ENCODE results near the gene PDZD2.

The PDZD2 gene

DNA sequence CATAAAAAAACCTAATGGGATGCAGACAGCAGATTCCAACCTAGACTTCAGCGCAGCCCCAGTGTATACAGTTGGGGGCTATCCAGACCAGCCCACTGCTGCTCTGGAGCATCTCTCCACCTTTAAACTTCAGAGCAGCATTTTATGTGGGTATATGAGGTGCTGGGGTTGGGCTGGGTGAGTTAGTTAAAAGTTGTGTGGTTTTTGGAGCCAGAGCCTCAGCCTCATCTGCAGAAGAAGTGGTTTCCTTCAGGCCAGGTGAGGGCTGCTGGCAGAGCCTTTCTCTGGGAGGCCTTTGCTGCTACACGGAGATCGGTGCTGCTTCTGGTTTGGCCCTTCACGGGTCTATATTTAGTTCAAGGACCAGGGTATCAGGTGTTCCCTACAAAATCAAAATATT, 228.3 kb downstream of the PDZD2 start:
- no peak for DNase-seq (ENCODE audit: low read depth in 2 of 2)

DNA sequence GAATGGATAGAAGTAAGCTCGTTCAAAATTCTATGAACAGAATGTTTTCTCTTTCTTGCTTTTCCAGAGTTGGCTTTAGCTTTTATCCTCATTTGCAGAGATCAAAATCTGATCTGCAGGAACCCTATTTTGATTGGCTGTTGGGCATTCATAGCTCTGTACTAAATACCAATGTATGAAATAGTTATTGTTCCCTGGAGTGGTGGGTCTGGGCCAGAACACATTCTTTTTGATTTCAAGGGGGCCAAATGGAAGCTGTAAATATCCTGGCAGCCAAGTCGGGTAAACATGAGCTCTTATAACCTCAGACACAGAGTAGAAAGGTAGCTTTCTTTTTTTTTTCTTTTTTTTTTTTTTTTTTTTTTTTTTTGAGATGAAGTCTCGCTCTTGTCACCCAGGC, 241.5 kb downstream of the PDZD2 start:
- no peak for DNase-seq (ENCODE audit: low read depth in 2 of 2)

DNA sequence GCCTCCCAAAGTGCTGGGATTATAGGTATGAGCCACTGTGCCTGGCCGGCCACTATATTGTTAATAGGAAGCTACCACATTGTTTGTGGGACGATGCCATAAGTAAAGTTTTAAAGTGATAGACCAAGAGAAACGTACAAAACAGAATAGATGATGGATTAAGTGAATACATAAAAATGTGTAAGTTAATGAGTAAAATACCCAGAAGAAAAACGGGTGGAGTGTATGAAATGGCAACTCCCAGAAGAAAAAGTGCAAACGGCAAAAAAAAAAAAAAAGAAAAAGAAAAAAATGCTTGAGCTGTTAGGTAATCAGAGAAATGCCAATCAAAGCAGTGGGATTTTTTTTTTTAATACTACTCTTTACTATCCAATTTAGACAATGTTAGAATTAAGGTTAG, 246.0 kb downstream of the PDZD2 start:
- no peak for DNase-seq (ENCODE audit: low read depth in 2 of 2)

DNA sequence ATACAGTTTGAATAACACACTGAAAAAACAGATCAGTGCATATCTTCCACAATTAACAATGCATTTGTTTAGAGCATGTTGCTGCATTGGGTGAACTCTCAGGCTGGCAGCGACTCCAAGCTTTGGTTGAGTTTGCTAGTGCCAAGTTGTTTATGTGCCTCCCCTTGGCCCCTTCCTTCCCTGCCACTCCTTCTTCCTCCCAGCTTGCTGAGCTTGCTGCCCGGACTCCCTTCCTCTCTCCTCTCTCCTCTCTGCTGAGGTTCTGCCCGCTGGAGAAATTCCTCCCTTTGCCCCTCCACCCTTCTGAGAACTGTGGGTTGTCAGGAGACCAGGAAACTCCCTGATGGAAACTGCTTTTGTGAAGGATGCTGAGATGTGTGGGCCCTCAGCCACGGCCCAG, 247.3 kb downstream of the PDZD2 start:
- no peak for DNase-seq (ENCODE audit: low read depth in 2 of 2)

DNA sequence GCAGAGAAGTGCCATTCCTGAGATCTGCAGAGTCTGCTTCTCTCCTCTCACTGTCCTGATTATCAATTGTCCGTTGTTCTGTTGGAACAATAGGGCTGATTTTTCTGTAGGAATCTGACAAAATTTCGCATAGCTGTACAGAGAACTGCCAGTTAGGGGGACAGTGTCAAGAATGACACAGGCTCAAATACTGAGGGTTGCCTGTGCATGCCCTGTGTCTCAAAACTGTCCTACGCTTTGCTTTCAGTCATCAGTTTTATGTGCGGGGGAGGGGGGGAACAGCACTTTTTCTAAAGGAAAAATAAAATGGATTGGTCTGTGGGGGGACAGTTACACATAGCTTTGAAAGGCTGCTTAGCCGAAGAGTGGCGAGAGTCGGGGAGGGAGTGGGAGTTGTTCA, 248.6 kb downstream of the PDZD2 start:
- DNase-seq (ENCODE audit: low read depth in 2 of 2) = no peak

DNA sequence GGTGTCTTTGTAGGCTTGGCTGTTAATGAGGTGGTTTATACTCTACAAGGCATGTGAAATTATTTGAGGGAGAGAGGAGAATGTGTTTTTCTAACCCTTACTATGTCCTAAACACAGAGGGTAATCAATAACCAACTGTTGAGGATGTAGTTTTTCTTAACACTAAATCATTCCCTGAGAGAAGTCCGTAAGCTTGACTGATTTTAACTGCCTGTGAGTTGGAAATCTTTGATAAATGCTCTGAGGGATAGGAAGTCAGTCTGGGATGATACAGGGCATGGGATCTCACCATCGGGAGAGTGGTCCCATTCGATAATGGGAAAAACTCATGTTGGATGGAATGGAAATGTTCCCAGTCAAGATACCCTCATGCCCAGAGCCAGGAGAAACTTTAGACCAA, 249.6 kb downstream of the PDZD2 start:
- DNase-seq (ENCODE audit: low read depth in 2 of 2) = no peak

DNA sequence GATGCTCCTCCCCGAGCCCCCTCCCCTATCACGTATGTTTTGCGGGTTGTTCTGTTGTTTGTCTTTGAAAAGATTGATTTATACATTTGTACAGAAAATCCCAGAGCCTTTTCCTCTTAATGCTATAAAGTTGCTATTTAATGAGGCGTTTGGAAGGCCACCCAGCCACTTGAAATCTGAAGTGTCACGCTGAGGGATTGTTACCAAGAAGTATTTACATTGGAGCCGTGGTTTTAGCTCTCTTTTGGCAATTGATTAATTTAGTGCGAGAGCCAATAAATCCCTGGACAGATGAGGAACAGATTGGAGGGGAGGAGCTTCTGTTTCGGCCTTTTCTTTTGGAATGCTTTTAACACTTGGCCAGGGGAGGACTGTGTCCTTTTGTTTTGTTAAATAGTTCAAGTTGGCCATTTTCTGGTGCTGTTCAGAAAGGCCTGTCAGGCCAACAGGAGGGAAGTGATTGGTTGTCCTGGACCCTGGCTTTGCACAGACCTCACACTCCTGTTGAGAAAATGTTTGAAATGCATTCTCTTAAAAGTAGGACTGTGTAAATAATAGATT, 250.2 kb downstream of the PDZD2 start:
- no peak for DNase-seq (ENCODE audit: low read depth in 2 of 2)

DNA sequence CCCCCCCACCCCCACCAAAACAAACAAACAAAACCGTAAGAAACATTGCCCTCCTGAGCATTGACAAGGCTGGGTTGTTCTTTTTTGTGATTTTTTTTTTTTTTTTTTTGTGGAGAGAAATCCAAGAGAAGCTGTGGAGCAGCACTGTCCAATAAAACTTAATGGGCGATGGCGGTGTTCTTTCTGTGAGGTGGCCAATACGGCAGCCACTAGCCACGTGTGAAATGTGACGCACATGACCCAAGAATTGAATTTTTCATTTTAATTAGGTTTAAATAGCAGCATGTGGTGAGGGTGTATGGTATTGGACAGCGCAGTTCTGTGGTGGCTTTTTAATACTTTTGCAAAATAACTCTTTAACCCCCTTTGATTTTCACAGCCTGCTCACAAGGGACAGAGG, 251.1 kb downstream of the PDZD2 start:
- DNase-seq (ENCODE audit: low read depth in 2 of 2) = no peak

DNA sequence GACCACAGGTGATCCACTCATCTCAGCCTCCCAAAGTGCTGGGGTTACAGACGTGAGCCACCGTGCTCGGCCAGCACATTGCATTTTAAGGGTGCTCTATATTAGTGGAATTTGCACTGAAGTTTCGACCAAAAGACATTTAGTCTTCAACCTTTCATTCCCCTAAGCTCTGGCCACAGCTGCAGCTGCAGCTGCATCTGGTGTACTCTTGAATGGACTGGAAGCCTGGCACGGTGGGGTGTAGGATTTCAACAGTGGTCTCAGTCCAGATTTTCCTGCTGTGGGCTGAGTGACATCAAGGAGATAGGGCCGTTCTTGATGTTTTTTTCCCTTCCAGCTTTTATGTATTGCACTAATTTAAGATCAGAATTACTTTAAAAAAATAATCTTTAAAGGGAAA, 255.2 kb downstream of the PDZD2 start:
- no peak for DNase-seq (ENCODE audit: low read depth in 2 of 2)

DNA sequence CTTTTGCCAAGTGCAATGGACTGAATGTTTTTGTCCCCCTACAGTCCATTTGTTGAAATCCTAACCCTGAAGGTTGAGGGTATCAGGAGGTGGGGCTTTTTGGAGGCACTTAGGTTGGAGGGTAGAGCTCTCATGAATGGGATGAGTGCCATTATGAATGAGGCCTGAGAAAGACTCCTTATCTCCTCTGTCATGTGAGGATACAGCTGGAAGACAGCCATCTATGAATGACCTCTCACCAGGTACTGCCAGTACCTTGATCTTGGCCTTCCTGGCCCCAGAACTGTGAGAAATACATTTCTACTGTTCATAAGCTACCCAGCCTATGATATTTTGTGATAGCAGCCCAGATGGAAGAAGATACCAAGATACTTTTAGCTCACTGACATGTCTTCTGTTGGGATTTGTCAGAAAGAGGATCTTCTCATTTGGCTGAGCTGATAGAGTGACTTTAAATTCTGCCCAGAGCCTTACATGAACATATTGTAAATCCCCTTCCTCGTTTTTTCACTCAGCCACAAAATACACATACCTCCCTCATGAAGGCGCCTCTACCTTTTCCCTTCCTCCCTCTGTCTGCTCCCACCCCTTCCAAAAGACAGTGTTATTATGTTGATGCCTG, 256.4 kb downstream of the PDZD2 start:
- no peak for DNase-seq (ENCODE audit: low read depth in 2 of 2)

DNA sequence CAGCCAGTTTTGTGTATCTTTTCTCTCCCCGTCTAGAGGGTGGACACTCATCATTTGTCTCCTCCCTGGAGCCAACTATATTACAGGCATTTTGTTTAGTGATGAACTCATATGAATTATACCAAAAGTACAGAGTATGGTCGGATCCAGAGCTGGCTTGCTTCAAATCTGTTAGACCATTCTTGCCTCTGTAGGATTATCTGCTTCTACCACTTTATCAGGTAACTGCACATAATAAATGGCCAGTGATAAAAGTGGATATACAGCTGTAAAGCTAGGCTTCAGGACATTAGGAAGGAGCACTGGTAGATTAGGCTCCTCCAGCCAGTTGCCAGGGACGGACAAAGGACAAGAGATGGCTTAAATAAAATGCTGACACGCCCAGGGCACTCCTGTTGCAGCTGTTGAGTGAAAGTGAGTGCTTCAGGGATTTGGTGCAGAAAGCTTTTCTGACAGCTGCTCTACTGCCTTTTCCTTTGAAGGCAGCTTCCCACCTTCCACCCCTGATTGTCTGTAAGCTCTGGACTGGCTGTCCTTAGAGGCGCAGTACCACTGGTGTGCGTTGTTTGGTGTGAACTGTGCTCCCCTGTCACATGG, 259.2 kb downstream of the PDZD2 start:
- DNase-seq (ENCODE audit: low read depth in 2 of 2) = no peak

DNA sequence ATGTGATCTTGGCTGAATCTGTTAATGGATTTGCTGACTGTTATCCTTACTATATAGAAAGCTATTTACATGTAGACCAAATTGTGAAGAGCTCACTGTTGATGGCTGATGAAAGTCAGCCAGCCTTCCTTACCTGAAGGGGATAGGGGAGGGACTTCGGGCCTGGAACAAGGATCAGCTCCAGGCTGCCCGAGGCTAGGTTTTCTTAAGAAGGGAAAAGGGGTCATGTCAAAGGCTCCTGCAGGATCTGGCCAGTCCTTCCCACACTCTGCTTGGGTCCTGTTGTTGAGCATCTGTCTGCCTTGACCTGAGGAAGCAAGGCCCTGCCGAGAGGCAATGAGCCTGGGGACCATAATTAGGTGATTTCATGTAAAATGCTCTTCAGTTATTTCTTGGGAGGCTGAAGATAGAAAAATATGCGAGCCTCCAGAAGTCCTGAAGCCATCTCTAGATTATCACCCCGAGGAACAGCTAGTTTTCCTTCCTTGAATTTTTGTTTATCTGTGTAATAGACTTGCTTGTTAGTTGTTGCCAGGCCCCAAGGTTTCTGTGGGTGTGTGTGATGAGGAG, 261.4 kb downstream of the PDZD2 start:
- DNase-seq (ENCODE audit: low read depth in 2 of 2) = no peak

DNA sequence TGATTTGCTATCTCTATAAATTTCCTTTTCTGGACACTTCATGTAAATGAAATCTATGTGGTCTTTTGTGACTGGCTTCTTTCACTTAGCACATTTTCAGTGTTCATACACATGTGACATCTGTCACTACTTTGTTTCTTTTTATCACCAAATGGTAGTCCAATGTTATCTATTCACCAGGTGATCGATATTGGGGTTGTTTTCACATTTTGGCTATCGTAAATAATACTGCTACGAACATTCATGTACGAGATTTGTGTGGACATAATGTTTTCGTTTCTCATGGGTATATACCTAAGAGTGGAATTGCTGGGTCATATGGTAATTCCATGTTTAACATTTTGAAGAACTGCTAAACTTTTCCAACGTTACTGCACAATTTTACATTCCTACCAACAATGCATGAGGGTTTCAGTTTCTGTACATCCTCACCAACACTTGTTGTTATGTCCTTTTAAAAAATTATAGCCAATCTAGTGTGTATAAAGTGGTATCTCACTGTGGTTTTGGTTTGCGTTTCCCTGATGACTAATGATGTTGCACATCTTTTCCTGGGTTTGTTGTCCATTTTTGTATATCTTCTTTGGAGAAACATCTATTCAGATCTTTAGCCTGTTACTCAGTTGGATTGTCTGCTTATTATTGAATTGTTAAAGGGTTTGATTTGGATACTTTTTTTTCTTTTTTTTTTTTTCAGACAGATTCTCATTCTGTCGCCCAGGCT, 263.0 kb downstream of the PDZD2 start:
- no peak for DNase-seq (ENCODE audit: low read depth in 2 of 2)

DNA sequence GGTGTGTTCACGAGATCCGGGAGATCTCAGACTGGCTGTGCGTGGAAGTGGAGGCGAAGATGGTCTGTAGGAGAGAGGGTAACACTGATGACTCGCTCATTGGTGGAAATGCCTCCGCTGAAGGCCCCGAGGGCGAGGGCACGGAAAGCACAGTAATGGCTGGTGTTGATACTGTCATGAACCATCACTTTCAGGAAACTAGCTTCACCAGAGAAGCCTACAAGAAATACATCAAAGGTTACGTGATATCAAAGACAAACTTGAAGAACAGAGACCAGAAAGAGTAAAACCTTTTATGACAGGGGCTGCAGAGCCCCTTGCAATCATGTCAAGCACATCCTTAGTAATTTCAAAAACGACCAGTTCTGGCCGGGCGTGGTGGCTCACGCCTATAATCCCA, 269.5 kb downstream of the PDZD2 start:
- no peak for DNase-seq (ENCODE audit: low read depth in 2 of 2)

DNA sequence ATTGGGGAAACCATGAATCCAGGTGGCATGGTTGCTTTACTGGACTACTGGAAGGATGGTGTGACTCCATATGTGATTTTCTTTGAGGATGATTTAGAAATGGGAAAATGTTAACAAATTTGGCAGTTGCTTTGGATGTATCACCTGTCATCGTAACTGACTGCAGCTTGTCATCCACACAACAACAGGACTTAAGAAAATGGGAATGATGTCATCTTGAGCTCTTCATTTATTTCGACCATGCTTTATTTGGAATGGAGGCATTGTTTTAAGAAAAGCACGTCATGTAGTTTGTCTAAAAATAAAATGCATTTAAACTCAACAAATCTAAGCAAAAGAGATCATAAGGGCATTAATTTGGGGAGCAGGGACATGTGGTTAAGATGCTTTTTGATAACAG, 270.1 kb downstream of the PDZD2 start:
- no peak for DNase-seq (ENCODE audit: low read depth in 2 of 2)

DNA sequence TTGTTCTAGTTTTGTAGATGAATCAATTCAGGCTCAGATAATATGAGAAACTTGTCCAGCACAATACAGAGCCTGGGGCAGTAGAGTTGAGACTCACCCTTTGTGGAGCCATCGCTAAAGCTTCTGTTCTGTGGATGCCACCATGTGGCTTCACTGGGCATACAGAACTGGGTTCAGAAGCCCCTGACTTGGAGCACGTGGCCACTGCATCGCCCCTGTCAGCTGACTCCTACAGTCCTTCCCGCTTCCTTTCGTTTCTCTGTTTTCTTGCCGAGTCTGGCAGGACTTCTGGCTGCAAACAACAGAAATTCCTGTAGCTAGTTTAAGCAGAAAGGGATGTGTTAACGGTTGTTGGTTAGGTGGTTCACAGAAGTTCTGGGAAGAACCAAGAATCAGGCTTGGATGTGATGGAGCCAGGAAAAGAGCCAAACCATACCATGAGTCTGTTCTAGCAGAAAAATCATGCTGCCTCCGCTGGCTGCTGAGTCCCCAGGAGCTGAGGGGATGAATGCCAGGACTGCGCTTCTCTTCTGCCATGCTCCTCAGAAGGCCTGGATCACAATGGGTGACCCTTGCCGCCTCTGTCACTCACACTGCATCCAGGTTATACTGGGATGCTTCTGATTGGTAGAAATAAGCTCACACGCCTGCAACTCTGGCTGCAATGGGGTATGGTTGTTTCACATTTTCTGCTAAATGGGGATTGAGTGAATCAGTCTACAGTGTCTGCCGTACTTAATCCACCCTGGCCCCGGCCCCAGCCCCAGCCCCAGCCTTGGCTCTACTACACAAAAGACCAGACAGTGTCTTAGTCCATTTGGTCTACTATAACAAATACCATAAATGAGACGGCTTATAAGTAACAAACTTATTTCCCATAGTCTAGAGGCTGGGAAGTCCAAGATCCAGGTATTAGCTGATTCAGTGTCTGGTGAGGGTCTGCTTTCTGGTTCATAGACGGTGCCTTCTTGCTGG, 272.6 kb downstream of the PDZD2 start:
- no peak for DNase-seq (ENCODE audit: low read depth in 2 of 2)

DNA sequence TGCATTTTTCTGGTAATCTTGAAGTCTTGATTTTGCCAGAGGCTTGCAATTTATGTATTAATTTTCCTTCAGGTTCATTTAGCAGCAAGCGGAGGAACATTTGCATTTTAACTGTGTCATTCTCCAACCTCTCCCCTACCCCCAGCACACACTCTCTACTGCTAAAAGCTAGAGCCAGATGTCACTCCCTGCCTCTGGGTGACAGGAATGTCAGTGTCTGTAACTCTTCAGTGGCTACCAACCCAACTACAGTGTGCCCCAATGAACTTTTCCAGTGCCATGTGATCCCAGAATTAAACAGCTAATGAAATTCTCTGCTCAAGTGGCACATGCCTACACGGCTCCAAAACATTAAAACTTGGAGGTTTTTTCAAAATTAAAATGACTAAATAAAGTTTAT, 274.9 kb downstream of the PDZD2 start:
- no peak for DNase-seq (ENCODE audit: low read depth in 2 of 2)

DNA sequence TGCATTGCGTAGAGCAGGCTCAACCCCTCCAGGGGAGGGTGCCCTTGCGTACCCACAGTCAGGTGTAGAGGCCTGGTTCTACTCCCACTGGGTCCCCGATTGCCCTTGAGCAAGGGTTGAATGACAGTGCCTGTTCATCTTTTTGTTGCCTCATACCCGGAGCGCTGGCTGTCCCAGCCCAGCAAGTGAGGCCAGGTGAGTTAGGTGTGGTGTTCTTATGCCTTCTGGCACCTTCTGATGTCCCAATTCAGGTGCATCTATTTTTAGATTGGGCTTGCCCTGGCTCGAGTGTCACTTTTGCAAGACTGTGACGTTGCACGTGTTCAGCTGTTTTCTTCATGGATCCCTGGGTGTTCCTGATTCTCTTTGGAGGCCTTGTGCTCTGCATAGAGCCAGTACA, 277.4 kb downstream of the PDZD2 start:
- DNase-seq (ENCODE audit: low read depth in 2 of 2) = no peak

DNA sequence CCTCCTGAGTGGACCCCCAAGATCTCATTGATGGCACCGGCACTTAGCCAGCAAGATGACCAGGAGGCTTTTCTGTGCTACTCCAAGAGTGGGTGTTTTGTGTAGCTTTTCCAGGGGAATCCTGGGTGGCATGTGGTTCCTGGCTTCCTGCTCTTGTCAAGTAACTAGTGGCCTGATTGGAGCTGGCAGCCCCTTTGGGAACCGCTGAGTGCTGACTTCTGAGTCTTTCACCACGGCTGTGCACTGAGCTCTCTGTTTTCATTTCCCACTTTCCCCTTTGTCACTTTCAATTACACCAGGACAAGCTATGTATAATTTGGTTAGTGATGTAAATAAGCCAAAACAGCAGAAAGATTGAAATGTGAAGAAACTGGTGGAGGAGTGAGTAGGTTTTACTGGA, 279.8 kb downstream of the PDZD2 start:
- DNase-seq (ENCODE audit: low read depth in 2 of 2) = no peak

DNA sequence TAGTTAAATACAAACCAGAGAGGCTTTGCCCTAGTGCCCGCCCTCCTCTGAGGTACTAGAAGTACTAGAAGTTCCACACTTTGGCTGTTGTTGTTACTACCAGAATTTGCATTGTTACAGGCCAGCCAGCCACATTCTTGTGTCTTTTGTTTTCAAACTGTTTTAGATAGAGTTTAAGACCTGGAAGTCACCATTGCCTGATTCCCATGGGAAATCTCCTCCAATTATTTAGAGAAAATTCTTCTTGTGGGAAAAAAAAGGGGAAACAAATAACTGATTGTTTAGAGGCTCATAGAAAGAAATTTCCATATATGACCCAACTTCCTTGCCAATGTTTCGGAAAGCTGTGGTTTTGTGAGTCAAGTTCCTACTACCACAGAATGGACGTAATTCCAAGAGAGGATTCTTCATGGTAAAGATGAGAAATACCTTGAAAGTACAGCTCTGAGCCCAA, 282.9 kb downstream of the PDZD2 start:
- DNase-seq (ENCODE audit: low read depth in 2 of 2) = no peak

DNA sequence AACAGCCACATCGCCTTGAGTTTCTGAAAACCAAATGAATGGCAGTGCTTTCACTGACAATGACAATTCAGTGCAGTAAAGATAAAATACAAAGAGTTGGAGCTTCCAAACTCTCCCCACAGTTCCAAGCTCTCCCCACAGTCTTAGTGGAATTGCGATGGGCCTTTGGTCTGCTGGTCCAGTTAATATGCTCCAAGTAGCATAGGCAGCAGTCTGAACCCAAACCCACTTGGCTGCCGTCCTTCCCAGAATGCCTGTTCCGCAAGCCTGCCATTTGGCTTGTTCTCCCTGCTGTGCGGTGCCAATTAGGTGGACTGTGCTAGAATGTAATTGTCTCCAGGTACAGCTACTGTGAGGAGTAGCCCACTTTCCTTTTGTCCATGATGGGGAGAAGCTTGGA, 285.1 kb downstream of the PDZD2 start:
- DNase-seq (ENCODE audit: low read depth in 2 of 2) = no peak

DNA sequence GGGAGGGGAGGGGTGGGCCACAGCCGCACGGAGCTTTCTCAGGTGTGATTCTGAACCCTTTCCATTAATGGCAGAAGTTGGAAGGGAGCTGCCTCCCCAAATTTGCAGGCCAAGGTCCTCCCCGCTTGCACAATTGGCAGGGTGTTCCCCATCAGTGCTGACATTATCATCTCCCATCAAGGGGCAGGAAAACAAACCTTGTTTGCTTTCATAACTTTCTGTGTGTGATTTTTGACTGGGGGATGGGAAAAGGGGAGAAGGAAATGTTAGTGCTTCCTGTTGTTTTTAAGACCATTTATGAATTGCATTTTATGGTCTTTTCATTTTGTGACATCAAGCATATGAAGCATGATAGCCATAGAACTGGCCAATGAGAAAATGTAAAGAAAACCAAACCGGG, 292.9 kb downstream of the PDZD2 start:
- DNase-seq (ENCODE audit: low read depth in 2 of 2) = no peak
